Astrocyte of the spinal cord (primary cell): ENCODE data around the gene NDUFAF7.

ENCODE experiments used
- DNase-seq: peaks from one replicate; pipeline ENCODE4 v3.0.0; 2011; ENCODE audit warnings: low read depth, low spot score
- H3K4me3 ChIP-seq: 2 replicates; pipeline ENCODE4 v1.5.1; 2011; ENCODE audit warnings: low read depth, mild to moderate bottlenecking, low read length, moderate library complexity
- in situ Hi-C: cut with HindIII; loops from 2 replicates; pipeline ENCODE4 v1.10.0; 2017; ENCODE audit warnings: low sequenced_read_pairs
- TF ChIP-seq, protein P1 (sequence below): IDR thresholded peaks from 2 replicates; pipeline ENCODE4 v1.5.1; 2012; ENCODE audit warnings: low read depth, mild to moderate bottlenecking, low read length, inconsistent platforms

The NDUFAF7 gene

DNA sequence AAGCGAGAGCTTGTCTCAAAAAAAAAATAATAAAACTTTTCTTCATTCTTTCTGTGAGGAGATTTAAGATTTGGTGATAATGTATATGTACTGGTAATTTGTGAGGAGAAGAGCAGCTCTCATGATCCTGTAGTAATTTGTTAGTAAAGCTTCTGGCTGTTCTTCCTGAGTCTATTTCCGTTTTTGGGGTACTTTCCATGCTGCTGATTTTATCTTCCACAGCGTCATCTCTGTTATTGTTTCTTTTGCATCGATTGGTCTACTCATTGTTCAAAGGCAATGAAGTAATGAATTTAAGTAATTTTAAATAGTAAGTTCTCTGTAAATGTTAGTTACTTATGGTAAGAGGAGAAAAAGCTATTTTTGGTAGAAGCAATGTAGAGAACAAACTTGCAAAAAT is 12.0 kb downstream of the NDUFAF7 start:
- DNase-seq = no peak

DNA sequence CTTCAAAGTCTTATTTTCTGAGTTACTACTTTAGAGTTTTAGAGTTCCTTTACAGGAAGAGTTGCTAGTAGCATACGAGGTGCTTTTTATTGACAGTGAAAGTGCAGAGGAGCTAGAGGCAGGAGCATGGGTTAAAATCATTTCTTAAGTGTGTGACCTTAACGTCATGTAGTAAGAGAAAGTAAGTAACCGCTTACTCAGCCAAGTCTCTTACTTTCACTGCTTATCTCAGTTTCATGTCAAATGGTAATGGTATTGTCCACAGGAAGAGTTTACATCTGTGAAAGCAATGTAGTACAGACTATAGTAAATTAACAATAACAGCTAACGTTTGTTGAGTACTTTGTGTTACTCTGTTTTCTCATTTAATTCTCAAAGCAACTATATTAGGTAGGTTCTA is 12.6 kb downstream of the NDUFAF7 start:
- in situ Hi-C loops = no loop called here
- no peak for DNase-seq
- TF ChIP-seq, protein P1, sequence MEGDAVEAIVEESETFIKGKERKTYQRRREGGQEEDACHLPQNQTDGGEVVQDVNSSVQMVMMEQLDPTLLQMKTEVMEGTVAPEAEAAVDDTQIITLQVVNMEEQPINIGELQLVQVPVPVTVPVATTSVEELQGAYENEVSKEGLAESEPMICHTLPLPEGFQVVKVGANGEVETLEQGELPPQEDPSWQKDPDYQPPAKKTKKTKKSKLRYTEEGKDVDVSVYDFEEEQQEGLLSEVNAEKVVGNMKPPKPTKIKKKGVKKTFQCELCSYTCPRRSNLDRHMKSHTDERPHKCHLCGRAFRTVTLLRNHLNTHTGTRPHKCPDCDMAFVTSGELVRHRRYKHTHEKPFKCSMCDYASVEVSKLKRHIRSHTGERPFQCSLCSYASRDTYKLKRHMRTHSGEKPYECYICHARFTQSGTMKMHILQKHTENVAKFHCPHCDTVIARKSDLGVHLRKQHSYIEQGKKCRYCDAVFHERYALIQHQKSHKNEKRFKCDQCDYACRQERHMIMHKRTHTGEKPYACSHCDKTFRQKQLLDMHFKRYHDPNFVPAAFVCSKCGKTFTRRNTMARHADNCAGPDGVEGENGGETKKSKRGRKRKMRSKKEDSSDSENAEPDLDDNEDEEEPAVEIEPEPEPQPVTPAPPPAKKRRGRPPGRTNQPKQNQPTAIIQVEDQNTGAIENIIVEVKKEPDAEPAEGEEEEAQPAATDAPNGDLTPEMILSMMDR = no peak
- no peak overlapping the region for H3K4me3 ChIP-seq

More for the DNA sequence above, 12.0 kb downstream of the NDUFAF7 start:
- H3K4me3 ChIP-seq = no peak overlapping the region
- in situ Hi-C loops = no loop called here
- TF ChIP-seq, protein P1 = no peak

DNA sequence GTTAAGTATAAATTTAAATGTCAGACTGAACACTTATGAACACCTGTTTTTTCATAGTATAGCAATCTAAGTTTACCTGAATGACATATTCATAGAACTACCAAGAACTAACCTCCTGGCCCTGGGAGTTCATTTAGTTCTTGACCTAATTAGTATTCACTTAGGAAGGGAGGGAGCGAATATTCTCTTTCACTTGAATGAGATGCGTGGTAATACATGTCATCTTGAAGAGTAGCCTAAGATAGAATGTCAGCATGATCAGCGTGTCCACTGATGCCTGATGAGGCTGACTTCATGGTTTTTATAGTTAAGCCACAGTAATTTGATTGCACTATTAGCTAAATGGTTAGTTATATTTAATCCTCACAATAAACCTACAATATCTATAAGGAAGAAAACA is 13.3 kb downstream of the NDUFAF7 start:
- TF ChIP-seq, protein P1 = no peak
- no peak for DNase-seq
- in situ Hi-C loops = no loop called here
- no peak overlapping the region for H3K4me3 ChIP-seq

DNA sequence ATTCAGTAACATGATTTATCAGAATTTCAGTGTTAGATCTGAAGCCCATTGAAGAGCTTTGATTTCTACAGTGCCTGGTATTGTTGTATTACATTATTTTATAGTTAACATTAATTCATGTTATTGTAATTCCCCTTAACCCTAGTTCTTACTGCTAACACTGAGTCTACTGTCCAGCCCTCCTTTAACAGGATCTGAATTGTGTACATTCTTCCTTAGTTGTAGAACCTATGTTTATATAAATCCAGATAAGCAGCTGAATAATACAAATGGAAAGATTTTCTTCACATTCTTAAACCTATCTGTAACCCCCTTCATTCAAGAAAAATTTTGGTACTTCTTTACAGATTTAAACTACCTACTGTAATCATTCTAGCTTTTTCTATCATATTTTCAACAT is 14.7 kb downstream of the NDUFAF7 start:
- no peak overlapping the region for H3K4me3 ChIP-seq
- DNase-seq = no peak
- TF ChIP-seq, protein P1 = no peak
- in situ Hi-C loops = no loop called here

DNA sequence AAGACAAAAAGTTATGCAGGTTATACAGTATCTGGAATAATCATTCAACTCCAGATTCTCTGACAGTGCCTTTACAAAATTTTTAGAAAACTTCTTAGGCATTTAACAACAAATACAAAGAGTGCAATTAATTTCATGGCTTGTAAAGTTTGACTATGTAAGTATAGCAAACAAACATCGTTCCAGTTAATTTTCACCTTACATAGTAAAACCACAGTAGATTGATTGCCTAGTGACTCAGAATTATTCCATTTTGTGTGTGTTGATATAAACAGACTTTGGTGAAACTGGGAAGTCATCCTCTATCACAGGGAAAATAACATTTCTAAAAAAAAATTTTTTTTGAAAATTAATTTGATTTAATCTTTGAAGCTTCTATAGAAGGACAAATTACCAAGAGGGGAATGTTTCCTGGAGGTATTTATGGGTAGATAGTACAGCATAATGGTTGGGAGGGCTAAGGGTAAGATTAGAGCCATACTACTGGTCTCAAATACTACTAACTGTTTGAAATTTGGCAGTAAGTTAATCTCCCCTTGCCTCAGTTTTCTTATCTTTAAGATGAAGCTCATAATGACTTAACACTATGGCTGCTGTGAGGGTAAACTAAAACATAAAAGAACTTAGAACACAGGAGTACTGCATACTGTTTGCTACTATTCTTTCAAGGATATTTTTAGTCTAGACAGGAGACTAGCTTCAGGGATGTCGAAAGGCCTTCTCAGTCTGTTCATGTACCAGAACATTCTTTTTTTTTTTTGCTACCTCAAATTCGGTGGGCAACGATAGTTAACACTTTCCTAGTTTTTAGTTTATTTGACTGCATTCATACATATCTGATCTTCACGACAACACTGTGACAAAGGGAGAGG is 19.6 kb downstream of the NDUFAF7 start:
- DNase-seq = no peak
- H3K4me3 ChIP-seq = no peak overlapping the region
- TF ChIP-seq, protein P1 = no peak
- in situ Hi-C loops = no loop called here

DNA sequence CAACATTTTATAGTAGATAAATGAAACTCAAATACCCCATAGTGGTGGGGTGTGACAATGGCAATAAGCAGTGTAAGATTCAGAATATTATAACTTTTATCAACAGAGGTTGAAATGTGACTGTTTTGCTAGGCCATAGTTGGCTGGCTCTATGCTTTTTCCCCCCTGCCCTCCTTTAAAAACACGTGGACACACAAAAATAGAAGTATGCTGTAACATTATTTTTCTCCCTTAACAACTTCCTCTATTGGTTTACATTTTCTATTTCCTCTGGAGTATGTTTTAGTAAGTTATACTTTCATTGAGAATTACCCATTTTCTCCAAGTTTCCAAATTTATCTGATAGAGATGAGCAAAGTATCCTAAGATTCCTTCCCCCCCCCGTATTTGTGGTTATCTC is 31.1 kb downstream of the NDUFAF7 start:
- TF ChIP-seq, protein P1 = no peak

More for the DNA sequence above, 31.1 kb downstream of the NDUFAF7 start:
- in situ Hi-C loops = no loop called here
- H3K4me3 ChIP-seq = no peak overlapping the region
- DNase-seq = no peak
